ENCODE results near the gene ARHGDIA. TPM values are rescaled to one million over a fixed set of nuclear protein-coding genes. Genes with fewer than 3 reads are reported as not detected.
"Not testable (repeated sequence)": the region's sequence is repeated elsewhere in the genome, so short reads cannot be mapped to it uniquely, and the experiment has no call there.

Gene ARHGDIA
- 100 to 1,000 TPM; 128 to 225 (median 163) TPM for polyA plus RNA-seq (ENCODE audit: insufficient read length in 10 of 10)
- long read RNA-seq, donor 1, transcript ARHGDIA-207 (5 exons, 1,201 nt) = minor isoform, 9 of 64 reads
- long read RNA-seq, donor 1, transcript ARHGDIA-201 (6 exons, 1,906 nt) = major isoform, 48 of 64 reads
- long read RNA-seq, donor 1, partial matches to known transcripts = 0 of 64 reads
- long read RNA-seq, donor 1, other reads (novel, unspliced or antisense) = 0 of 64 reads
- long read RNA-seq, donor 2, transcript ARHGDIA-201 (6 exons, 1,906 nt) = major isoform, 33 of 41 reads
- long read RNA-seq, donor 2, partial matches to known transcripts = 0 of 41 reads
- long read RNA-seq, donor 2, other reads (novel, unspliced or antisense) = 0 of 41 reads
- long read RNA-seq, donor 3 = 0 reads
- long read RNA-seq, donor 4, transcript ARHGDIA-207 (5 exons, 1,201 nt) = minor isoform, 5 of 39 reads
- long read RNA-seq, donor 4, transcript ARHGDIA-201 (6 exons, 1,906 nt) = major isoform, 28 of 39 reads
- long read RNA-seq, donor 4, partial matches to known transcripts = 0 of 39 reads
- long read RNA-seq, donor 4, other reads (novel, unspliced or antisense) = 0 of 39 reads
- long read RNA-seq, donor 5, transcript ARHGDIA-214 (2 exons, 351 nt) = minor isoform, 7 of 97 reads
- long read RNA-seq, donor 5, transcript ARHGDIA-207 (5 exons, 1,201 nt) = minor isoform, 17 of 97 reads
- long read RNA-seq, donor 5, transcript ARHGDIA-201 (6 exons, 1,906 nt) = major isoform, 46 of 97 reads
- long read RNA-seq, donor 5, partial matches to known transcripts = 19 of 97 reads
- long read RNA-seq, donor 5, other reads (novel, unspliced or antisense) = 0 of 97 reads
- long read RNA-seq, donor 6, transcript ARHGDIA-207 (5 exons, 1,201 nt) = minor isoform, 8 of 51 reads
- long read RNA-seq, donor 6, transcript ARHGDIA-201 (6 exons, 1,906 nt) = major isoform, 34 of 51 reads
- long read RNA-seq, donor 6, partial matches to known transcripts = 5 of 51 reads
- long read RNA-seq, donor 6, other reads (novel, unspliced or antisense) = 0 of 51 reads
- long read RNA-seq, donor 7, transcript ARHGDIA-201 (6 exons, 1,906 nt) = major isoform, 29 of 45 reads
- long read RNA-seq, donor 7, transcript ARHGDIA-207 (5 exons, 1,201 nt) = minor isoform, 9 of 45 reads
- long read RNA-seq, donor 7, partial matches to known transcripts = 0 of 45 reads
- long read RNA-seq, donor 7, other reads (novel, unspliced or antisense) = 0 of 45 reads
- long read RNA-seq, donor 8, transcript ARHGDIA-201 (6 exons, 1,906 nt) = major isoform, 25 of 80 reads
- long read RNA-seq, donor 8, partial matches to known transcripts = 47 of 80 reads
- long read RNA-seq, donor 8, other reads (novel, unspliced or antisense) = 0 of 80 reads
- long read RNA-seq, donor 9, partial matches to known transcripts = 0 of 5 reads
- long read RNA-seq, donor 9, other reads (novel, unspliced or antisense) = 0 of 5 reads

- DNase-seq = no peak
Observed at GRCh38 chr17:81870981-81871386, at the start of gene ARHGDIA. TSS of gene ARHGDIA (minus strand) at chr17:81871337. CDS start at chr17:81869930, 1,407 bp downstream.

- DNase-seq = no peak
Observed at GRCh38 chr17:81918832-81919545, 47.9 kb upstream of the ARHGDIA start.

- not testable (repeated sequence) for DNase-seq
Observed at GRCh38 chr17:81918333-81918669, 47.2 kb upstream of the ARHGDIA start.

GRCh38 chr17:81917565-81918332 is 46.6 kb upstream of the ARHGDIA start, which contains the start of gene SIRT7:
TSS of gene SIRT7 (minus strand) at chr17:81918176. CDS start at chr17:81918131, 45 bp downstream.
- DNase-seq = peak; percentile 66 to 88 (median 82)

GRCh38 chr17:81916234-81917001 is 45.3 kb upstream of the ARHGDIA start:
- DNase-seq = no peak

GRCh38 chr17:81915331-81915730 is 44.2 kb upstream of the ARHGDIA start:
- DNase-seq = no peak

- DNase-seq = no peak
Observed at GRCh38 chr17:81914103-81914850, 43.1 kb upstream of the ARHGDIA start.

GRCh38 chr17:81913394-81914102 is 42.4 kb upstream of the ARHGDIA start:
- DNase-seq = no peak

- no peak for DNase-seq
Observed at GRCh38 chr17:81912441-81913309, 41.5 kb upstream of the ARHGDIA start.

GRCh38 chr17:81911969-81912368 is 40.8 kb upstream of the ARHGDIA start:
- no peak for DNase-seq

- peak; percentile 77 to 91 (median 90) for DNase-seq
Observed at GRCh38 chr17:81911277-81911961, 40.3 kb upstream of the ARHGDIA start, which contains the start of gene PCYT2. TSS of gene PCYT2 (minus strand) at chr17:81911399. CDS start at chr17:81911355, 44 bp downstream.

- DNase-seq = no peak
Observed at GRCh38 chr17:81910840-81911276, 39.7 kb upstream of the ARHGDIA start.

- DNase-seq = no peak
Observed at GRCh38 chr17:81909966-81910839, 39.1 kb upstream of the ARHGDIA start.

- no peak for DNase-seq
Observed at GRCh38 chr17:81909231-81909630, 38.1 kb upstream of the ARHGDIA start.

GRCh38 chr17:81908793-81909192 is 37.7 kb upstream of the ARHGDIA start:
- DNase-seq = no peak
